HG02973 (cell line): ENCODE results near the gene QRFP.
A peak's percentile ranks its signal among the peaks of the same experiment; 100 is the strongest.

Source experiments
- ATAC-seq: cut with Tn5 transposase; IDR thresholded peaks from one replicate; pipeline ENCODE4 v1.9.1; 2021; ENCODE audit warnings: moderate library complexity; ENCODE audit not compliant: unreplicated experiment

Gene QRFP

GRCh38 chr9:130934246-130934645 is 37.6 kb upstream of the QRFP start:
- ATAC-seq: no peak

DNA sequence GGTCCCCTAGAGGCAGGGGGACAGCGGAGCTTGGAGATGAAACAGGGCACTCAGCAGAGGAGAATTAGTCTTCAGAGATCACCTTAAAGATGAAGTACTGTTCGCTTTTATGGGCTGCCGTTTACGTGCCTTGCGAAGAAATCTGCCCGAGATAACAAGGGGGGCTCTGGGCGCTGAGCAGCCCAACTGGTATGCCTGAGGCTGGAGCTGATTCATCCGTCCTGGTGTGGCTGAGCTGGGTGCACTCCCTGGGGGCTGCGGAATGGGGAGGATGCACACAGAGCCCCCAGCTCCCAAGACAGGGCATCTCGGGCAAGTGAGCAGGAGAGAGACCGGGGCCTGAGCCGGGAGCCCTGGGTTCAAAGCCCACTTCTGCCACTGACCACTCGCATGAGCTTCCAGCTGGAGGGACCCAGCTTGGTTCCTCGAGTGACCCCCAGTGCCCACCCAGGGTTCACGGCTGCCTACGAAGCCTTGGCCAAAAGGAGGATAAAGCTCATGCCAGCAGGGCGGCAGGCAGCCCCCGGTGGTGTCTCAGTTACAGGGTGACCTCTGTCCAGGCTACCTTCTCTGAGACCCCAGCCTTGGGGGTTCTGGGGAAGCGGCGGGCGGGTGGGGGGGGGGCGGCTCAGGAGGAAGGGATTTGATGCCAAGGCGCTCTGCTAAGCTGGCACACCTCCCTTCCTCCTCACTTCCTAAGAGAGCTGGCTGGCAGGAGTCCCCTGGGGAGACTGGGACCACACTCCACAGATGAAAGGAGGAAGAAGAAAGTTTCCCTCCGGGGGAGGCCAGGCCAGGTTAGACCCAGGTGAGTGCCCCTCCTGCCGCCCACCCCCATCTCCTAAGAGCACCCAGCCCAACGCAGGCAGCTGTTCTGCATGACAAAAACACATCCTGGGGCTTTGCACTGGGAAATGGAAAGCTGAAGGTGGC is 36.8 kb upstream of the QRFP start:
- ATAC-seq: no peak

DNA sequence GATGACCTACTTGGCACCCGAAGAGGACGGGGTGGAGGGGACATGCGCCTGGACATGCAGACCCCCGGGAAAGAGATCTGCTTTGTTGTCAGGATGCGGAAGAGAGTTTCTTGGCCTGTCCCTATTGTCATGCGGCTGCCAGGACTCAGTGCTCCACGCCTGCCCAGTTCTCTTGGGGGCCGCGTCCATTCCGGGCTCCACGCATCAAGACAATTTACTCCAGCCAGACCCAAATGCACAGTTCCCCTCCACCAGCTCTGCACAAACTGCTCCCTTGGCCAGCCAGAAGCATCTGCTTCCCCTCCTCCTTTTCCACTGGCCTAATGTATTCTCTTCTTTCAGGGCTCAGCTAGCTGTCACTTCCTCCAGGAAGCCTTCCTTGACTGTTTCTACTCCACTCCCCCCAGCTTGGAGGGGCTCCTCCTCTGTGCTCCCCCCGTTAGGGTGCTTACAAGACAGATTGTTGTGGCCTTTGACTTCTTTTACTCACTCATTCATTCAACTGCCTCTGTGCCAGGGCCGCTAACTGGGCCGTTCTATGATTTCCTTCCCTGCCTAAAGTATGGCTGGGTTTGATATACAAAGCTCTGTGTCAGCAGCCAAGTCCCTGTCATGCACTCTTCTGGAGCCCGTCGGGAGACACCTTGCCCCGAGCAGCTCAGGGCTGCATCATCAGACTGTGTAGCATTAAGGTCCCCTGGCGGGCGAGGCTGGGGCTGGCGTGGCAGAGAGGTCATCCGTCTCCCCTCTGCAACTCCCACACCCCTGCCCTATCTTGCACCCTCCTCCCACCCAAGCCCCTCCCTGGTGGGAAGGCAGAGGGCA is 35.9 kb upstream of the QRFP start:
- no peak for ATAC-seq

GRCh38 chr9:130931508-130932254 is 35.1 kb upstream of the QRFP start:
- no peak for ATAC-seq

DNA sequence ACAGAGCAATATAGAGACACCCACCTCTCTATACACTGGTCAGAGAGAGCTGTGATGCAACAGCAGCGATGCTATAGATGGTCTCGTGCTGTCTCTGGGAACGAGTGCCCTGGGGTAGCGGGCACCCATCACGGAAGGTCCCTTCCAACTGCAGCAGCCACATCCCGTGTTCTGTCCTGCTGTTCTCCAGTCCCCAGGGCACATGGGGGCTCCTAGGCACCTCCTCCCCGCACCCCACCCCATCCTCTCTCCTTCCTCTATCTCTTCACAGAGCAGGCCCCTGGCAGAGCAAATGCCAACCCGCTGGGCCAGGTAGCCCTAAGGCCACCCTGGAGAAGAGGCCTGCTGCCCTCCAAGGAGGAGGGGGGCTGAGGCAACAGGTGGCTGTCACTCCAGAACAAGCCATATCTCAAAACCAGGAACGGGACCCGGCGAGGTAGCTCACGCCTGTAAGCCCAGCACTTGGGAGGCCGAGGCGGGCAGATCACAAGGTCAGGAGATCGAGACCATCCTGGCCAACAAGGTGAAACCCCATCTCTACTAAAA is 34.3 kb upstream of the QRFP start:
- ATAC-seq: no peak

DNA sequence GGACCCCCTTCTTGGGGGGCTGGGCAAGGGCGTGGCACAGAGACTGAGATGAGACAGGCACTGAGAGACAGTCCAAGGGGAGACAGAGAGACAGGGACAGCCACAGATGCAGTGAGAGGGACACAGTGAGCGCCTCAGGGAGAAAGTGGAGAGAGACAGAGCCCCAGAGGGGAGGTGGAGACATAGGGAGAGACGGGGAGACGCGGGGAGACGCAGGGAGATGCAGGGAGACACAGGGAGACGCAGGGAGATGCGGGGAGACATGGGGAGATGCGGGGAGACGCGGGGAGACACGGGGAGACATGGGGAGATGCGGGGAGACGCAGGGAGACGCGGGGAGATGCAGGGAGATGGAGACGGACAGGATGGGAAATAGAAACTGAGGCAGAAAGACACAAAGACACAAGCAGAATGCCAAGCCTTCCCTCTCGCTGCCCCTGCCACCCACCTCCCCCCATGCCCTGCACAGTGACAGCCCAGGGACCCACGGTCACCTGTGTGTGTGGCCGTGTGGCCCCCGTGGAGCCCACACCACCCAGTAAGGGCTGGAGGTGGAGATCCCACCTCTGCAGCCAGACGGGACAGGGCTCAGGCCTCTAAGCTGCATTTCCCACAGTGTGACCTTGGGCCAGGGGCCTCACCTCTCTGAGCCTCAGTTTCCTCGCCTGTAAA is 33.7 kb upstream of the QRFP start:
- ATAC-seq: no peak

DNA sequence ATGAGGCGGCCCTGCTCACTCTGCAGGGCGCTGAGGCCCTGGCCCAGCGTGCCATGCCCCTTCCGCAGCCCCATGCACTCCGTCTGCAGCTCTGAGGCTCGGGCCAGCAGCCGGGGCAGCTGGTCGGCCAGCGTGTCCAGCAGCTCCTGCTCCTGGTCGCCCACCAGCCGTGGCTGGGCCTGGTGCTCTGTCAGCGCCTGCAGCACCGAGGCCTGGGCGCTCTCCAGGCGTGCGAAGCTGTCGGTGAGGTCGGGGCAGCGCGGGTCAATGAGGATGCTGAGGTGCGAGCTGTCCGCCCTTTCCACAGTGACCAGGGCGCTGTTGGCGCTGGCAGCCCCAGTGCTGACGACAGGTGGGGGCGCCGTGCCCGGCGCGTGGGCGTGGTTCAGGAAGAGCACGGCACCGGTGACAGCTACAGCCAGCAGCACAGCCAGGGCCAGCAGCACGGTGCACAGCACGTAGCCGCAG is 33.0 kb upstream of the QRFP start:
- no peak for ATAC-seq

DNA sequence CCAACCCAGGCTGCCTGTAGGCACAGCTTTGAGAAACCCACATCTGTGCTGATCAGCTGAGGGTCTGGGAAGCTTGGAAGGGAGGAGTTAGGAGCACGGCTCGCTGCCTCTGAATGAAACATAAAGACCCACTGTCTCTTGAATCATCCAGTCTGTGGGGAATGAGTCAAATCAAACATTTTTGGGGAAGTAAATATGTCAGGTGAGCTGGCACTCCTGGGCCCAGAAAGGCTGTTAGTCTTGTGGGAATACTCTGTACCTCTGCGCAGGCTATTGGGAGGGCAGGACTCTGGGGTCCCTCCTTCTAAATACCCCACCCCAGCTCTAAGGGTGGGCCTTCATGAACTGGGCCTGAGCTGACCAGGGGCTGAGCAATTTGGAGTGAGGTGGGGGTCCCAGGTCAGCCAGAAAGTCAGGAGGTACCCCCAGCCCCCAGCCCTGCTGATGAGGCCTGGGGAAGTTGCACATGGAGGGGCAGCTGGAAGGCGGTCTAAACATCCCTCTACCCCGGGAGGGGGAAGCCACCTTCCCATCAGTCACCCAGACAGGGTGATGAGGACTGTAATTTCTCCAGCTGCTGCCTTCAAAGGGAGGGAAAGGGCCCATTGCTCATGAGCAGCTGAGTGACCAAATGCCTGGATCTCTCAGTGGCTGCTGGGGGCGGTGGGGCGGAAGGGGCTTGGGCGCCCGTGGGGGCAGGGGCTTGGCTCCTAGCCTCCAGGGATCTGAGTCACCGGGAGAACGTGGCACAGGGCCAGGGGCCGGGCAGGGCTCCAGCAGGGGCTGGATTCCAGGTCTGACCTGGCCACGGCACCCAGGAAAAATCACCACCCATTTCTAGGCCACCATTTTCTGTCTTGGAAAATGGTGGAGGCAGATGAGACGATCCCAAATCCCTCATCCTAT is 31.6 kb upstream of the QRFP start:
- ATAC-seq: peak; percentile 45

DNA sequence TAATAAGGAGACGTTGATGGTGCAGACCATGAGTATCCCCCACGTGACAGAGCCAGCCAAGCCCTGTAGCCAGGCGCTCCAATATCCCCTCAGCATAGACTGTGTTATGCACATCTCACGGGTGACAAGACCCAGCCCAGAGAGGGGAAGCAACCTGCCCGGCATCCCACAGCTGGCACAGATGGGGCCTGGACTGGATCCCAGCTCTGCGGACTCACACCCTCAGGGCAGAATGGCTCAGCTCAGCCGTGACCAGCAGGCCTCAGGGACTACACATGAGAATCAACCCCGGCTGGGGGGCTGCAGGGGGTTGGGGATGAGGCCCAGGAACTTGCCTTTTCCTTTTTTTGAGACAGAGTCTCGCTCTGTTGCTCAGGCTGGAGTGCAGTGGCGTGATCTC is 30.7 kb upstream of the QRFP start:
- ATAC-seq: no peak

DNA sequence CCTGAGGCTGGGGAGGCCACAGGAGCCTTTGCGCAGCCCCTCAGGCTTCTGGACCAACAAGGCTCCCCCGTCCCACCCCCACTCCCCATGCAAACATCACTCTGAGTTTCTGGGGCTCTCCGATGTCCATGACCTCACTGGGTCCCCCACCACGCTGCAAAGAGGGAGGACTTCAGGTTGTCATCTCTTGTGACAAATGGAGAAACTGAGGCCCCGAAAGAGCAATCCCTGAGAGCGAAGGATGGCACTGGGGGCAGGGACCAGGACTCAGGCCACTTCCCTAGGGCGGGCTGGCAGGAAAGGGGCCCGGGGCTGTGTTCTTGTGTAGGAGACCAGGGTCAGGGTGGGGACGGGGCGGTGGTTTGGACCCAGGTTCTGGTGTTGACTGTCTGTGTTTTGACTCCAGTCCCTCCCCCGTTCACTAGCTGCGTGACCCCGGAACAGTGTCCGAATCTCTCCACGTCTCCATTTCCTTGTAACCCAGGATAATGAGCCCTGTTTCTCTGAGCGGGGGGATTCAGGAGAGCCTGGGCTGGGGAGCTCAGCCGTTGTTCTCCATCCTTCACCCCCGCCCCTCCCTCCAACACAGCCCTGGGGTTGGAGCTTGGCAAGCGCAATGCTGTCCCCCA is 28.6 kb upstream of the QRFP start:
- no peak for ATAC-seq

- no peak for ATAC-seq
Measured at GRCh38 chr9:130924448-130924788, 27.8 kb upstream of the QRFP start.

DNA sequence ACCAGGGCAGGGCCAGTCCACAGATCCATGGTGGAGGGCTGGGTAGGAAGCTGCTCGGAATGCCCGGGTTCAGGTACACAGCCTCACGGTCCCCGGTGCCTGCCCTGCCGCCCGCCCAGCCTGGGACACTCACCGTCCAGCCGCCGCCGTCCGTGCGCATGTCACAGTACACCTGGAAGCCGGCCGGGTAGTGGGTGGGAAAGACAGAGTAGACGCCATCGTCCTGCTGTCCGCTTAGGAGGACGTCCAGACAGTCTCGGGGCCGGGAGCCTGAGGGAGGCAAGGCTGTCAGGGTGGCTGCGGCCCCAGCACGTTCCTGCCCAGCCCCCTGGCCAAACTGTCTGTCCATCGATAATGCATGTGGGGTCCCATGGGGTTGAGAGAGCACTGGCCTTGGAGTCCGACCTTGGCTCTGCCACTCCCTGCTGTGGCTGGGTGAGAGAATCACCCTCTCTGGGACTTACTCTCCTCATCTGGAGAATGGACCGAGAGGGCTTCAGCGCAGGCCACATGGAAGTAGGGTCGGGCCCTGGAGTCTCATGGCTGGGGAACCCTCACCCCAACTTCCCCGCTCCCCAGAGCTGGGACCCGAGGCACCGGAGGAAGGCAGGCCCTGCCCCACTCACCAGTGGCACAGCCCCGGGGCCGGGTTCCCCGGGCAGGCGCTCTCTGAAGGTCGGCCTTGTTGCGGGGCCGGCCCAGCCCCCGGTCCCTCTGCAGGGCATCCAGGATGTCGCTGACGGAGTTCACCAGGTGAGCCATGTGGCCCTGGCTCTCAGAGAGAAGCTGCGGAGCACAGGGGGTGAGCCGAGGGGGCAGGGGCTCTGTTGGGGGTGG is 27.2 kb upstream of the QRFP start:
- ATAC-seq: no peak

DNA sequence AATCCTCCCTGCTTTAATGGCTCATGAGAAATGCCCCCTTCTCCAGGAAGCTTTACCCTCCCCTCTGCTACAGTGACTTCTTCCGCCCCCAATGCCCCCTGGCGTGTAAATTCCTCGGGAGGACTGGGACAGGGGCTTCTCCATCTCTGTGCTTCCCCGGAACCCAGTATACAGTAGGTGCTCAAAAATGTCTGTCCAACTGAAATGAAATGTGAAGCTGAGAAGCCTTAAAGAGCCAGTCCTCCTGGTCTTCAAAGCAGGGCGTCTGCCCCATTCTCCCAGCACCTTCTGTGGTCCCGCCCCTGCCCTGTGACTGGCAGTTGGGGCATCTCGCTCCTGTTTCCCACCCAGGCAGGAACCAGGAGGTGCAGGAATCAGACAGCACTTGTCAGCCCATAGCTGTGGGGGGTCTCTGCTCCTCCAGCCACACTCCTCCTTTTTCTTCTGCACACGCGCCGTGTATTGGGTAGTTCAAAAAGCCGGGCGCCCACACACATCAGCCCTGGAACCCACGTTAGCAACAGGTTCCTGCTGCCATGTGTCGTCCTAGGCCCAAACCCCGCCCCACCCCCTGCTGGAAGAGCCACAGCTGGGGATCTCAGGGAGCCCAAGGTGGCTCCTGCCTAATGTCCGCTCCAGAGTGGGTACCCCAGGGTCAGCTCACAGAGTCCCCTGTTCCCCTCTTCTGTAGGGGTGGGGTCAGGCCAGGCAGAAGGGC is 26.4 kb upstream of the QRFP start:
- ATAC-seq: no peak

- ATAC-seq: no peak
Measured at GRCh38 chr9:130921989-130922892, 25.6 kb upstream of the QRFP start.

DNA sequence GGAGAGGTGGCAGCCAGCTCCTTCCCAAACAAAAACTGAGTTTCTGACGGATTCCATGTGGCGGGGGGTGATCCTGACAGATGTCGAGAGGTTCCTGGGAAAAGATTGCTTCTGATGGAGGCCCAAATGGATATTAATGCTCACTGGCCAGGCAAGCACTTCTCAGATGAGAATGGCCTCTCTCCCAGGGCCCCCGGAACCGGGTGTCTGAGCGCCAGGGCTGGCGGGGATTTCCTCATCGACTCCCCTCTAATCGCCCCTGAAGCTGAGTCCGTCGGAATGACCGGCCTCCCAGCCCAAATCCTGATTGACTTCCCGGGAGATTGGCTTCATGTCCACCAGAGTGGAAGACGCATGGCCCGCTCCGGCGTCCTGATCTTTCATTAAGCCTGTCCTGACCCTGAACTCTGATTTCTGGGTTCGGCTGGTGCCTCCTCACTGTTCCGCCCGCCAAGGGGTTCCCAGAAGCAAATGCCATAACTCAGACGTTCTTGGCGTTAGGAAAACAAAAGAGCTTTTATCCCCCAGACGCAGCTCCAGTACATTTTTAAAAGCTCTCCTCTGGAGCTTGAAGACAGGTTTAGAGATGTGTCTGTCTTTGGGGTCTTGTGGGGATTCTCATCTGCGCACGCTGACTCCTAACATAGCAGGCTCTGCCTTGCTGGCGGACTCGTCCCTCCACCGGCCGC is 24.8 kb upstream of the QRFP start:
- no peak for ATAC-seq

DNA sequence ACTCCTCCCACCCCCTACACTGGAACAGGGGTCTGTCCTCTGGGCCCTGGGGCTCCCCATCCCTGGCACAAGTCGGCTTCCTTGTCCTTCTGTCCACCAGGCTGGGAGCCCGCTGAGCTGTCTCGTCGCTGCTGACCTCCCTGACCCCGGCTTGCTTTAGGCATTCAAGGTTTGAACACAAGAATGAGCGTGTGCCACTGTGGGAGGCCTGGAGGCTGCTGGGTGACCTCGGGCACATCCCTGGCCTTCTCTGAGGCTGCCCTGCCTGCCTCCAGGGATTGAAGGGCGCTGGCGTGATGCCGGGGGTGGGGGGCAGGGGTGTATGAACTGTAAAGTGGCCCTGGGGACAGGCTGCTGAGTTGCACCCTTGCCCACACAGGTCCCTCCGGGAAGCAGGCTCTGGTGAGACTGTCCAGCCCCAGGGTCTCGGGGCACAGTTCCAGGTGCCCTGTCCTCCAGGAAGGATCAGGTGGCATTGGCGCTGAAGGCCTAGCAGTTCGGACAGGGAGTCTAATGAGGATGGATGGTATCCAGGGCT is 24.2 kb upstream of the QRFP start:
- no peak for ATAC-seq
